GM19035 (cell line): ENCODE results near the gene SLC37A3.

ENCODE experiments used
- ATAC-seq: cut with Tn5 transposase; IDR thresholded peaks from one replicate; pipeline ENCODE4 v1.9.1; 2021; ENCODE audit not compliant: unreplicated experiment

SLC37A3 gene

DNA sequence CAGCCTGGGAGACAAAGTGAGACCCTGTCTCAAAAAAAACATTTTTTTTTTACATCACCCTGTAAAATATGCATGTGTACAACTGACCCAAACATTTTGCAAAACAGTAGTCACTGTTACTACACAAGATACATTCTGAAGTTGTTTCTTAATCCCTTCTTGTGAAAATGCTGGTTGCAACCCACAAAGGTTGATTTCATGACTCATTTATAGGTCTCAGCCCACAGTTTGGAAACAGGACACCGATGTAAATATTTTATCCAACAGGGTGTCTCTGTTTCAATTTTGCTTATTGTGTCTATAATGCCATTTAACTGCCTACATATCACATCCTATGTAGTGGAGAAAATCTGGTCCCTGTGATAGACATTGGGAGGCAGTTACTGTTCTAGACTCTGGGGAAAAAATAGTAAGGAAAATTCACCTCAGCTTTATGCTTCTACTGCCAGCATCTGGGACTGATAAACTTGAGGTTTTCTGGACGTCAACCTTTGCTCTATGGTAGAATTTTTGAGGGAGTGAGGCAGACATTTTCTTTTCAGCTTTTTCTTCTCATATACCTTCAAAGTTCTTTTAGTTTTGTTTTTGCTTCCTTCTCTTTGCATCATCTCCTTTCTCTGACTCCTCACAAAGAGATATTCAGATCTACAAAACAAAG is 4.0 kb upstream of the SLC37A3 start:
- no peak for ATAC-seq

DNA sequence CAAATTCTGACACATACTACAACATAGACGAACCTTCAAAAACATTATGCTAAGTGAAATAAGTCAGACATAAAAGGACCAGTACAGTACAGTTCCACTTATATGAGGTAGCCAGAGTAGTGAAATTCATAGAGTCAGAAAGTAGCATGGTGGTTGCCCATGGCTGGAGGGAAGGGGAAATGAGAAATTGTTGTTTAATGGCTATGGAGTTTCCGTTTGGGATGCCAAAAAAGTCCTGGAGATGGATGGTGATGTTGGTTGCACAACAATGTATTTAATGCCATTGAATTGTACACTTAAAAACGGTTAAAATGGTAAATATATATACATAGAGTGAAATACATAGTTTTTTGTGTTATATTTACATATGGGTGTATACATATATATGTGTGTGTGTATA is 2.1 kb upstream of the SLC37A3 start:
- ATAC-seq, result no peak

DNA sequence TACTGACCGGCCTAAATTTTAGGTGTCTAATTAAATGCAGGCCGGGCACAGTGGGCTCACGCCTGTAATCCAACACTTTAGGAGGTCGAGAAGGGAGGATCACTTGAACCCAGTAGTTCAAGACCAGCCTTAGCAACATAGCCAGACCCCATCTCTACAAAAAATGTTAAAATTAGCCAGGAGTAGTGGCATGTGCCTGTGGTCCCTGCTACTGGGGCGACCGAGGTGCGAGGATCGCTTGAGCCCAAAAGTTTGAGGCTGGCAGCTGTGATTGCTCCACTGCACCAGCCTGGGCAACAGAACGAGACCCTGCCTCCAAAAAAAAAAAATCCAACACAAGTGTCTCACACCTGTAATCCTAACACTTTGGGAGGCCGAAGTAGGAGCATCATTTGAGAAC is 491 bp upstream of the SLC37A3 start:
- ATAC-seq, result no peak

DNA sequence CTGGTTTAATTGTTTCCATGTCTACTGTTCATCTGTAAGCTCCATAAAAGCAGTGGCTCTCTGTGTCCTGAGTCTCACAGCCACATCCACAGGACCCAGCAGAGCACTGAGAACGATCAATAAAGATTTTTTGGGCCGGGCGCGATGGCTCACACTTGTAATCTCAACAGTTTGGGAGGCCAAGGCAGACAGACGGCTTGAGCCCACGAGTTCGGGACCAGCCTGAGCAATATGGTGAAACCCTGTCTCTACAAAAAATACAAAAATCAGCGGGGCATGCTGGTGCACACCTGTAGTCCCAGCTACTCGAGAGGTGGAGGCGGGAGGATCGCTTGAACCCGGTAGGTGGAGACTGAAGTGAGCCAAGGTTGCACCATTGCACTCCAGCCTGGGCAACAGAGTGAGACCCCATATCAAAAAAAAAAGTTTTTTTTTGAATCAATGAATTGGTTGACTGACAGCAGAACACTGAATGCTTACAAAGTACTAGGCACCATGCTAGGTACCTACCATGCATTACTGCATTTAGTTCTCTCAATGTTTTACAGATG is 4.5 kb downstream of the SLC37A3 start:
- no peak for ATAC-seq

DNA sequence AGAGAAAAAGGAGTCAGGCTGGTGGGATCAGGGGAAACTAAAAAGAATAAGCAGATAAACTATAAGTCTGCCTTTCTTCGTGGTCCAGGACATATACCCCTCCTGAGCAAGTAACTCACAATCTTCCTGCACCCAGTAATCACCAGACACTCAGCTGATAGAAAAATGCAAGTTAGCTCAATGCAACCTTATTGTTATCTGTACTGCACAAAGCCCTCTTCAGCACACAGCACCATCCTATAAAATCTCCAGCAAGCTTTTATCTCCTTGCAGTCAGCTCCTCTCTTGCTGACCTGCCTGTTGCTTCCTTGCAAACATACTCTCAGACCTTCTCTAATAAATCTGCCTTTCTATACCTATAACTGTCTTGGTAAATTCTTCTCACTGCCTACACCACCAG is 6.7 kb downstream of the SLC37A3 start:
- no peak for ATAC-seq

DNA sequence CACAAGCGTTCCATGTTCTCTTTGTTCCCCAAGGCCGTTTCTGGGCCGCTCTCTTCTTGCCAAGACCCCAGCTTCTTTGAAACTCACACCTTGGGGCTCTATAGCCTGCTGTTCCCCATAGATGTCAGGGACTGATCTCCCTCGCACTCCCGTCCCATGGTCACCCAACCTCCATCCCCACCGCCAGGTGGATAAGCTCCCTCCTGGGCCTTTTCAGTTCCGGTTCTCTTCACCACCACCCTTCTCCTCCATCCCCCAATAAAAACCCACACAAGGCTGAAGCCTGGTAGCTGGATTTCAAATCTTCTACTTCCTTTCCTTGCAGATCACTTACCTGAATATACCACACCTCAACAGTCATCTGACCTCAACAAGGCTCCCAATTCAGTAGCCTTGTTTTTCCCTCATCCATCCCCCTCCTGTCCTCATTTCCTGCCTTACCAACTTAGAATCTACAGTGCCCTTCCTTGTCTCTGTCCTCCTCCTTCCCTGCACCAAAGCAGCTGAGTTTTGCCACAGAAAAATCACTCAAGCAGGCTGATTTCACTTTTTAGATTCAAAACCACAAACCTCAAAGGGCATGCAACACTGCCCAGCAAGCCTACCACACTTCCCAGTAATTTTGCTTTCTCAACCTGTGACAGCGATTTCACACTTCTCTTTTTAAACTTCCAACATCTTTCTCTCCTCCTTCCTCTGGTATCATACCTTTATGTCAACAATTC is 7.7 kb downstream of the SLC37A3 start:
- ATAC-seq, result peak; percentile 55

DNA sequence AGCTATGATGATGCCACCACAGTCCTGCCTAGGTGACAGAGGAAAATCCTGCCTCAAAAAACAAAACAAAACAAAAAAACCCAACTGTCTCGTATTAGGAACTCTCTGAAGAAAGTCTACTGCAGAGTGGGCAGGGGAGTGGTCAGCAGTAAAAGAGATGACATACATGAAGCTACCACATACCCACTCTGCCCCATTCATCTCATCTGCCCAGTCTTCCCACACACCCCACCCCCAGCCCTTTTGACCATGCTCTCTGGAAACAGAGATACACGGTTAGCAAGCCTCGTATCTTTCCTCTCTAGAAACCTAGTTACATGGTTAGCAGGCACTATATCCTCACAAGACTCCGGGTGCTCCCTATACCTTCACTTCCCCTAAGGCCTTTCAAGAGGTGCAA is 8.3 kb downstream of the SLC37A3 start:
- no peak for ATAC-seq

DNA sequence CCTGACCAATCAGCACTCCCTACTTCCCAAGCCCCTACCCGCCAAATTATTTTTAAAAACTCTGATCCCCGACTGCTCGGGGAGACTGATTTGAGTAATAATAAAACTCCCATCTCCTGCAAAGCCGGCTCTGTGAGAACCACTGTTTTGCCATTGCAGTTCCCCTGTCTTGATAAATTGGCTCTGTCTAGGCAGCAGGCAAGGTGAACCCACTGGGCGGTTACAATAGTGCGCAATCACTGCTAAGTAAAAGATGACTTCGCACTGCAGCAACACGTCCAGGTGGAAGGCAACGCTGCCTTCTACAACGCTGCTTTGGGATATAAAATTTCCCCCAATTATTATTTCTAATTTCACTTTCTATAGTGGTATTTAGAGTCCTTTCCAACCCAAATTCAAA is 8.9 kb downstream of the SLC37A3 start:
- ATAC-seq, result no peak

DNA sequence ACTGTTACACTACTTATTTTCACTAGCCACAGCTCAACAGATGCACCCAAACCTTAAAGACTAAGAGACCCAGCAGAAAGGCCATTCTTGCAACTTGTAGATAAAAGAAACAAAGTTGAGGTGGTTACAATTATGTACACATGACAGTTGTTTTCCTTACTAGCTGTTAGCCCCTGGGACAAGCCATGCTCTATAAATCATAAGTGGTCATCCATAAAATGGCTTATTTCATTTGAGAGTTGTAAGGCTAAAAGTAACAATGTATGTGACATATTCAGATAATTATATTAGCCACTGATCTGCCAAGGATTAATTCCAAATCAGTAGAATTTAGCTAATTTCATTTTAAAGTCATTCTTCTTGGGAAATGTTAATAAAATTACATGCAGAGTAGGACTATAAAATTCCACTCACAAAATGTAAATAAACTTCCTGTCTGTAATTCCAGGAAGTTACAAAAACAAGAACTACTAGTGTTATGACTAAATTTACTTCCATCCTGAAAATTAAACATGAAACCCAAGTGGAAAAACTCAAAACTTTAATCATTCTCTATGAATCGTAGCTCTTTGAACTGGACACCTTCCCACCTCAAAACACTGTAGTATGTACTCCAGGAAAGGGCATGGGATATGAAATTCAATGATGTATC is 13.3 kb downstream of the SLC37A3 start:
- ATAC-seq, result no peak

DNA sequence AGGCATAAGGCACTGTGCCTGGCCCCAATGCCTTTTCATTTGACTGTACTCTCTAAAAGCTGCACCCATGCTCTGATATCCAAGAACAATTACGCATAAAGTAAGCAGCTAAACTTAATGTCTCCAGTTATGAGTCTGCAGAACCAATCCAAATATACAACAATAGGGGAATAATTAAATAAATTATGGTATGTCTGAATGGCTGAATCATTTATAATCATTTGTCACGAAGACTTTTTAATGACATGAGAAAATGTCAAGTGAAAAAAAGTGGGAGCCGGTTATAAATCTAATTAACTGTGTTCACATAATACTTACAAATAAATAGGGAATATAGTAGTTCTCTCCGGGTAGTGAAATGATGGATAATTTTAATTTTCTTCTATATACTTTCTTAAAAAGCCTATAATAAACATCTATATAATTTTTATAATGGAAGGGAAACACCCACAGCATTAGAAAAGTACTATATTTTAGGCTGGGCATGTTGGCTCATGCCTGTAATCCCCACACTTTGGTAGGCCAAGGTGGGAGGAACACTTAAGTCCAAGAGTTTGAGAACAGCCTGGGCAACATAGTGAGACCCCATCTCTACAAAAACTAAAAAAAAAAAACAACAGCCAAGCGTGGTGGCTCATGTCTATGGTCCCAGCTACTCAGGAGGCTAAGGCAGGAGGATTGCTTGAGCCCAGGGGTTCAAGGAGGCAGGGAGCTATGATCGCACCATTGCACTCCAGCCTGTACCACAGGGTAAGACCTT is 14.2 kb downstream of the SLC37A3 start:
- ATAC-seq, result no peak

DNA sequence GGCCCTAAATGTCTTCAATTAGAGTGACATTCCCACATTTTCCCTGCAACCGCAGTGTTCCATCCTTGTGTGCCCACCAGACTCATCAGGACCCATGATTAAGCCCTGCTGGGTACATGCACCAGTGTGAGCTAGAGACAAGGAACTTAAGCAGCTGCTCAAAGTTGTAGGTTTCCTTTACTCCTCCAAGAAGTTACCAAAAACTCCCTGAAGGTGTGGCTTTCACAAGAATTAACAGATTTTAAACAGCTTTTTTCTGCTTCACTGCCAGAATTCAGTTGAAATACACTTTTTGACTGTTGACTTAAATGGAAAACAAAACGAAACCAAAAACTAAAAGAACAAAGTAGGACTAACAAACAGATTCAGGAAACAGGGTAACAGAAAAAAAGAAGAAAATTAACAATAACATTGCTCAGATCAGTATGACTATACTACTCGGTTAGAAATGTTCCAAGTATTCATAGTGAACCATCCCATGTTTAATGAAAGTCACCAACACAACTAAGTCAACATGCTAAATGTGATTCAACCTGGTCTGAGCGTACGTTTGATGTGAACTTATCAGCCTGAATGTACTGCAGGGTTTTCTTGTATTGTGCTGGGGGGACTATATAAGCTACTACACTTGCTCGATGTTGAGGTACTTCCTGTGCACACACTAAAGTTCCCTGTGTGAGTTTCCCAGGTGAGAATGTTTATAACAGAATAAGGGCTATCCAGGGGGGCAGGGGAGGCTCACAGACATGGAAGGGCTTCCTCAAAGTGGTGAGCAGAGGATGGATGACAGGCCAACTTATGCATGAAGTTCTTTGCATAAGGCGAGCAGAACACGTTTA is 22.2 kb downstream of the SLC37A3 start:
- no peak for ATAC-seq

DNA sequence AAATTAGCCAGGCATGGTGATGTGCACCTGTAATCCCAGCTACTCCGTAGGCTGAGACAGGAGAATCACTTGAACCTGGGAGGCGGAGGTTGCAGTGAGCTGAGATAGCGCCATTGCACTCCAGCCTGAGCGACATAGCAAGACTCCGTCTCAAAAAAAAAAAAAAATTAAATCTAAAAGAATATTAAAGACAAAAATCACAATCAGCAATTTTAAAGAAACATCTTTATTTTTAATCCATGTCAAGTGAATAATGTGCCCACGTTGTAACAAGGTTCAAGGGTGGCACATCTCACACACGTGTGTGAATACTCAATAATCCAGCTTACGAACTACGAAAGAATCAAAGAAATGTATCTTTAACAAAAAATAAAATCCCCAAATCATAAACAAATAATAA is 23.0 kb downstream of the SLC37A3 start:
- no peak for ATAC-seq

DNA sequence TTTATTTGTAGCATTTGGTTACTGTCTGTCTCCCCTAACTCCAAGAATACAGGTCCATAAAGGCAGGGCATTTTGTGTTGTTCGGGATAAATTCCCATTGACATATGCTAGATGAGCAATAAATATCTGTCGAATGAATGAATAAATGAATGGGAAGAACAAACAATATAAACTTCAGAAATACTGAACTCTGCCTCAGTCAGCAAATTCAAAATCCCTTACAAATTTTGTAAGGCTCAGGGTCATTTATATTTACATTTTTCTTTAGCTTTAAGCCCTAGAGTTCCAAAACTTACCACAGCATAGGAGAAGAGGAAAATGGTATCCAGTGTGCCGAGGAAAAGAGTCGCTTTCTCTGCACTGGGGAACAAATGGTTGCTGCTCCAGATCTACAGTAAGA is 29.0 kb downstream of the SLC37A3 start:
- ATAC-seq, result no peak

DNA sequence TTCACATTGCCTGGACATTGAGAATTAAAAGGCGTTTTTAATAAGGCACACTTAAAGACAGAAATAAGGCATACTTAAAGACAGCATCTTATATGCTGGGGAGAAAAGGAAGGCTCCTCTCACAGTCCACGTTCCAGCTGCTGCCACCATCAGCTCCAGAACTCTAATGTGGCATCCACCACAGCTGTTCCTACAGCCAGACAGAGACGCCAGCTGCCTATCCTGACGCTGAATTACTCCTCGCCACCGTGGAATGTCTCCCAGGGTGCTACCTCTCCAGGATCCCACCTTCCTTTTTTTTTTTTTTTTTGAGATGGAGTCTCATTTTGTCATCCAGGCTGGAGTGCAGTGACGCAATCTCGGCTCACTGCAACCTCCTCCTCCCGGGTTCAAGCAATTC is 30.8 kb downstream of the SLC37A3 start:
- ATAC-seq, result no peak

DNA sequence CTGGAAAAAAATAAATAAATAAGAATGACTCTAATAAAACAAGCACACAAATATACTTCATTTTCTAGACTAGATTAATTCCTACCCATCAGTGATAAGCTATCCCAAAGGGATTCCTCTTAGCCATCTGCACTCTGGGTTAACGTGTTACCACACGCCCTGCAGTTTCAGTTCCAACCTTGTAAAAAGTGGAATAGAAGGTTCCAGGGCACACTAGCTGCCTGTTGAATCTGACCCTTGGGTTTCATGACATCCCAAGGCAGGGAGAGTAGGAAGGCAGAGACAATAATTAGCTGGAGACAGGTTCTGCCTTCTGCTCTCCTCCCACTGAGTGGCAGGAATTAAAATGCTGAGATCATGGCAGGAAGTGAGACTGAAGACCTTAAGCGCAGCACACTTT is 33.5 kb downstream of the SLC37A3 start:
- no peak for ATAC-seq

DNA sequence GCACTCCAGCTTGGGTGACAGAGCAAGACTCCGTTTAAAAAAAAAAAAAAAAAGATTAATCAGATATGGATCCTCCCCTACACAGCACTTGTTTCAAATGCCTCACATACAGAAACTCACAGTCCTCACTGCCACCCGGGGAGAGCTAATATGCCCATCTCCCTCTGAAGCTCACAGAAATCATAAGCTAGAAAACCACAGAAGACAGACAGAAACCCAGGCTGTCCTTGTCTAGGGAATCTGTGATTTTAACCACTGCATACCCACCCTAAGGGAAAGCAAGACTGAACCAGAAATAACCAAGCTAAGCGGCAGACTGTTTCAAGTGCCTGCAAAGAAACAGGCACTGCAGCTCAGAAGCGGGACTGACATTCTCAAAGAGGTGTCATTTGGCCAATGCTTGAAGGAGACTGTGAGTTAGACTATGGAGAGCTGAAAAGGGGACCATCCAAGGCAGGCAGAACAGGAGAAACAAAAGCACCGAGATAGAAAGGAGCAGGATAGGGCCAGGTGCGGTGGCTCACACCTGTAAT is 37.6 kb downstream of the SLC37A3 start:
- ATAC-seq, result no peak

DNA sequence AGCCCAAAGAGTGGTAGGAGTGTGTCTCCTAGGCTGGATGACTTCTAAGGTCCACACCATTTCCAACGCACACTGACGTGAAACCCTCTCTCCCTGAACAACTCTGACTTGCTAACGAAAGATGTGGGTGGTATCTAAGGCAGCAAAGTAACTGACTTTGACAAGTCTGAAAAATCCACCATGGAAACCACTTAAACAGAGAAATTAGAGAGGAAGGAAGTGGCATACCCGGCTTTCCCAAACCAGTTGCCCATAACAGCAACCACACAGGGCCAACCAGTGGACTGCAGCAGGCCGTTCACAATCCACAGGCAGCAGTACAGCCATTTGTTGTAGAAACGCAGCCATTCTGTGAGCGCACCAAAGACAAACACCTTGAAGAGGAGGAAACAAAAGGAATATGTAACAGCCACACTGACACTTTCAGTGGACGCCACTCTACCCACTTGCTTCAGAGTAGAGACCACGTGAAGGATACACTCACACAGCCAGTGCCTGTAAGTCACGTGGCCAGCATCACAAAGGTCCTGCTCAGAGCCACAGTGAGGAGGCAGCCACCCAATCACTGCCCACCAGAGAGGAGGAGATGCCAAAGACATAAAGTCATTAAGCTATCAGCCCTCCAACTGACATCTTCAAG is 39.8 kb downstream of the SLC37A3 start:
- peak; percentile 29 for ATAC-seq

DNA sequence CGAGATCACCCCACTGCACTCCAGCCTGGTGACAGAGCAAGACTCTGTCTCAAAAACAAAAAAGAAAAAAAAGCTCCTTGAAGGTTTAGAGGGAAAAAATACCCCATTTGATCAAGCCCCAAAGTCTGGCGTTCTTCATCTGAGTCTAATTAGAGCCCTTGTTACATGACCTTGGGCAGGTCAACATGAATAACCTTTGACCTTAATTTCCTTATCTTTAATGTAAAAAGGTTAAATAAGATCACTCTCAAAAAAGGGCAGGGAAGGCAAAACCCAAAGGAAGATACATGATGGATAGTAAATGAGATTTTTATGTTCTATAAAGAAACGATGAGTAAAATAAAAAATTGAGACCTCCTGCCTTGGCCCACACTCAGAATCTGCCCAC is 40.3 kb downstream of the SLC37A3 start:
- ATAC-seq, result no peak

DNA sequence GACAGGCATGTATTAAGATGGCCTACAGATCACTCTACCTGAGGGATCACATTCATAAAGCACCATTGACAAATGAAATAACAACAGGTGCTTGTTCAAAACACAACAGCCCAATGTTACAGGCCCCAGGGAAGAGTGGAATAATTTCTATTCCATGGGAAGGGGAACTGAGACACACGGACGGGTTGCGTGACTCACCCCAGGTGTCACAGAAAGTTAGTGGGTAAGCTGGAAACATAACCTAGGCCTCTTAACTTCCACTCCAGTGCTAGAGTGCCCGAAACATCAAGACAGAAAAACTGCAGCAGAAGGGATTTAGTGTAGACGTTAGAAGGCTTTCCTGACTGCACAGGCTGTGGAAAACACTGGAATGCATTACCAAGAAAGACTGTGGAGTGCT is 48.3 kb downstream of the SLC37A3 start:
- no peak for ATAC-seq
